ENCODE data around the gene CYTIP. TPM values are rescaled to one million over a fixed set of nuclear protein-coding genes. Genes with fewer than 3 reads are reported as not detected.

Gene CYTIP
- total and polyA plus RNA-seq, 4 donors = 1.6 to 5.5 (median 2.1) TPM

- H3K27ac ChIP-seq (ENCODE audit: low read depth in 1 of 2, low read length in 2 of 2) = no peak overlapping the region
- WGBS = 92% methylated on average over 12 of the region's 12 CpGs
- TF ChIP-seq FOXA2 (IDR thresholded peaks at IDR 0.05) = no peak
- no peak for TF ChIP-seq TAF1 (conservative IDR thresholded peaks at IDR 0.05)
- TF ChIP-seq HNF4G (IDR thresholded peaks at IDR 0.05) = no peak
- no peak for TF ChIP-seq FOXA1 (IDR thresholded peaks at IDR 0.05)
- no peak for TF ChIP-seq ZBTB33 (IDR thresholded peaks at IDR 0.05)
- TF ChIP-seq GABPA (IDR thresholded peaks at IDR 0.05 in 1 of 2, conservative IDR thresholded peaks at IDR 0.05 in 1 of 2) = no peak
- TF ChIP-seq ATF3 (IDR thresholded peaks at IDR 0.05) = no peak
- TF ChIP-seq NR2F2 (IDR thresholded peaks at IDR 0.05) = no peak
- TF ChIP-seq CTCF (IDR thresholded peaks at IDR 0.05; ENCODE audit: low read depth, low read length, missing input control) = no peak
- TF ChIP-seq SP1 (IDR thresholded peaks at IDR 0.05) = no peak
- no peak for TF ChIP-seq YY1 (IDR thresholded peaks at IDR 0.05)
- TF ChIP-seq HNF4A (conservative IDR thresholded peaks at IDR 0.05) = no peak
- TF ChIP-seq REST (IDR thresholded peaks at IDR 0.05) = no peak
- no peak for TF ChIP-seq EGR1 (IDR thresholded peaks at IDR 0.05; ENCODE audit: low read depth in 2 of 2)
- peaks cover 0 to 7% (median 7%) of the 10 kb centered on the region in 4 donors for H3K4me1 ChIP-seq (ENCODE audit: control insufficient read depth in 4 of 4, insufficient read depth in 4 of 4, low read length in 3 of 4)
- H3K9ac ChIP-seq (ENCODE audit: low read depth in 1 of 2, low read length in 2 of 2) = no peak overlapping the region
- H3K9me3 ChIP-seq (ENCODE audit: control insufficient read depth in 4 of 4, low read length in 3 of 4) = no peaks in the 10 kb centered on the region
- DNase-seq (ENCODE audit: low spot score) = no peak
- no peaks in the 10 kb centered on the region for H3K27me3 ChIP-seq (ENCODE audit: control insufficient read depth in 4 of 4, insufficient read depth in 4 of 4, low read length in 3 of 4)
- H3K36me3 ChIP-seq (ENCODE audit: control insufficient read depth in 4 of 4, insufficient read depth in 3 of 4, low read depth in 1 of 4, low read length in 3 of 4) = no peaks in the 10 kb centered on the region
- H3K4me3 ChIP-seq (ENCODE audit: low read depth in 1 of 3, low read length in 3 of 3) = no peak overlapping the region
These were observed 32.0 kb upstream of the CYTIP start for GRCh38 chr2:157475722-157476390.

- no peak for DNase-seq (ENCODE audit: low spot score)
- Histone ChIP-seq H3K27ac (ENCODE audit: low read depth in 1 of 2, low read length in 2 of 2) (no peak overlapping the region), H3K36me3 (ENCODE audit: control insufficient read depth in 4 of 4, insufficient read depth in 3 of 4, low read depth in 1 of 4, low read length in 3 of 4) (no peaks in the 10 kb centered on the region), H3K4me3 (ENCODE audit: low read depth in 1 of 3, low read length in 3 of 3) (no peak overlapping the region), H3K9ac (ENCODE audit: low read depth in 1 of 2, low read length in 2 of 2) (no peak overlapping the region), H3K9me3 (ENCODE audit: control insufficient read depth in 4 of 4, low read length in 3 of 4) (no peaks in the 10 kb centered on the region), H3K27me3 (ENCODE audit: control insufficient read depth in 4 of 4, insufficient read depth in 4 of 4, low read length in 3 of 4) (no peaks in the 10 kb centered on the region), H3K4me1 (ENCODE audit: control insufficient read depth in 4 of 4, insufficient read depth in 4 of 4, low read length in 3 of 4) (no peaks in the 10 kb centered on the region)
- TF ChIP-seq ATF3 (IDR thresholded peaks at IDR 0.05) (no peak), YY1 (IDR thresholded peaks at IDR 0.05) (no peak), NR2F2 (IDR thresholded peaks at IDR 0.05) (no peak)
These were observed 29.7 kb upstream of the CYTIP start for GRCh38 chr2:157473581-157473980.

Measured in liver (tissue), 9 donors.